ENCODE measurements around the gene NINJ1. TPM values are rescaled to one million over a fixed set of nuclear protein-coding genes. Genes with fewer than 3 reads are reported as not detected.

Gene NINJ1
- total and polyA plus RNA-seq, 12 donors, result 35.5 to 77.1 (median 41.3) TPM

GRCh38 chr9:93139365-93140182 lies 5.5 kb upstream of the NINJ1 start:
- no peak for ATAC-seq
- intact Hi-C loops (cut with DNase I), result loop anchor here in 2 of 10 donors (10.0 kb wide), 1 partner anchor 315 kb away; the partner anchor contains the start of genes FAM120A (in 2 of the 2) and FAM120AOS (in 2 of the 2)
- 88 to 90% methylated on average over 16 of the region's 16 CpGs for WGBS, 2 donors

GRCh38 chr9:93138171-93138764 lies 4.2 kb upstream of the NINJ1 start:
- Histone ChIP-seq H3K4me3 (no peak overlapping the region), H3K9me3 (peaks cover 0 to 5% (median 0%) of the 10 kb centered on the region in 11 donors), H3K36me3 (no peaks in the 10 kb centered on the region), H3K4me1 (peaks cover 0 to 22% (median 11%) of the 10 kb centered on the region in 9 donors), H3K27me3 (no peaks in the 10 kb centered on the region), H3K27ac (no peak overlapping the region)
- DNase-seq (no peak), ATAC-seq (no peak)
- 72 to 75% methylated on average over 7 of the region's 7 CpGs for WGBS, 2 donors
- no peak for TF ChIP-seq CTCF (IDR thresholded peaks at IDR 0.05)
- intact Hi-C loops (cut with DNase I), result loop anchor here in 2 of 10 donors (10.0 kb wide), 1 partner anchor 317 kb away; the partner anchor contains the start of genes FAM120A (in 2 of the 2) and FAM120AOS (in 2 of the 2)

More at GRCh38 chr9:93139365-93140182, 5.5 kb upstream of the NINJ1 start:
- H3K4me3 ChIP-seq, result no peak overlapping the region
- H3K36me3 ChIP-seq, result no peaks in the 10 kb centered on the region
- no peak overlapping the region for H3K27ac ChIP-seq
- H3K27me3 ChIP-seq, result no peaks in the 10 kb centered on the region
- DNase-seq, result no peak
- H3K4me1 ChIP-seq, result peaks cover 5 to 26% (median 15%) of the 10 kb centered on the region in 9 donors
- TF ChIP-seq CTCF (IDR thresholded peaks at IDR 0.05), result no peak
- H3K9me3 ChIP-seq, result peaks cover 0 to 5% (median 0%) of the 10 kb centered on the region in 11 donors

GRCh38 chr9:93137362-93137761 lies 3.3 kb upstream of the NINJ1 start:
- no peak for TF ChIP-seq CTCF (IDR thresholded peaks at IDR 0.05)
- Histone ChIP-seq H3K4me3 (no peak overlapping the region), H3K4me1 (peaks cover 8 to 31% (median 20%) of the 10 kb centered on the region in 9 donors), H3K27me3 (no peaks in the 10 kb centered on the region), H3K36me3 (no peaks in the 10 kb centered on the region), H3K27ac (no peak overlapping the region), H3K9me3 (peaks cover 0 to 5% (median 0%) of the 10 kb centered on the region in 11 donors)
- intact Hi-C loops (cut with DNase I), result loop anchor here in 2 of 10 donors (10.0 kb wide), 1 partner anchor 317 kb away; the partner anchor contains the start of genes FAM120A (in 2 of the 2) and FAM120AOS (in 2 of the 2)
- DNase-seq (no peak), ATAC-seq (no peak)
- WGBS, 2 donors, result 91 to 92% methylated on average over 11 of the region's 11 CpGs

GRCh38 chr9:93136011-93136440 lies 2.0 kb upstream of the NINJ1 start:
- Histone ChIP-seq H3K36me3 (no peaks in the 10 kb centered on the region), H3K27me3 (no peaks in the 10 kb centered on the region), H3K4me1 (peaks cover 21 to 45% (median 33%) of the 10 kb centered on the region in 9 donors), H3K9me3 (peaks cover 0 to 5% (median 0%) of the 10 kb centered on the region in 11 donors), H3K4me3 (no peak overlapping the region), H3K27ac (no peak overlapping the region)
- TF ChIP-seq CTCF (IDR thresholded peaks at IDR 0.05), result no peak
- 49 to 57% methylated on average over 11 of the region's 11 CpGs for WGBS, 2 donors
- intact Hi-C loops (cut with DNase I), result loop anchor here in 2 of 10 donors (10.0 kb wide), 1 partner anchor 319 kb away; the partner anchor contains the start of genes FAM120A (in 2 of the 2) and FAM120AOS (in 2 of the 2)
- no peak for DNase-seq
- no peak for ATAC-seq

Data from heart right ventricle (tissue), 16 donors.